Mucosa of stomach (tissue), 1 donor: Measurements from ENCODE around the gene CLEC18B.
"Not testable (repeated sequence)": the region's sequence is repeated elsewhere in the genome, so short reads cannot be mapped to it uniquely, and the experiment has no call there.

Experiments
- H3K27me3 ChIP-seq: one replicate; pipeline ENCODE4 v1.7.0; 2013; ENCODE audit warnings: mild to moderate bottlenecking, low read length; ENCODE audit not compliant: control insufficient read depth, insufficient read depth
- H3K36me3 ChIP-seq: one replicate; pipeline ENCODE4 v1.7.0; 2013; ENCODE audit warnings: low read length; ENCODE audit not compliant: control insufficient read depth, insufficient read depth
- H3K4me1 ChIP-seq: one replicate; pipeline ENCODE4 v1.7.0; 2013; ENCODE audit warnings: mild to moderate bottlenecking, low read length; ENCODE audit not compliant: control insufficient read depth, insufficient read depth
- H3K4me3 ChIP-seq: one replicate; pipeline ENCODE4 v1.7.0; 2013; ENCODE audit warnings: low read length
- H3K9ac ChIP-seq: one replicate; pipeline ENCODE4 v1.7.0; 2013; ENCODE audit warnings: mild to moderate bottlenecking, low read length, moderate library complexity
- H3K9me3 ChIP-seq: one replicate; pipeline ENCODE4 v1.7.0; 2013; ENCODE audit warnings: mild to moderate bottlenecking, low read length, moderate library complexity; ENCODE audit not compliant: control insufficient read depth
- donor health status: Pancreatic carcinoma.

The CLEC18B gene

GRCh38 chr16:74412138-74412774 is 9.0 kb downstream of the CLEC18B start:
- not testable (repeated sequence) for H3K36me3 ChIP-seq, H3K4me1 ChIP-seq, H3K9ac ChIP-seq, H3K4me3 ChIP-seq, H3K9me3 ChIP-seq, H3K27me3 ChIP-seq

GRCh38 chr16:74410981-74411380 is 10.3 kb downstream of the CLEC18B start:
- not testable (repeated sequence) for H3K9ac ChIP-seq, H3K36me3 ChIP-seq, H3K4me3 ChIP-seq, H3K27me3 ChIP-seq, H3K4me1 ChIP-seq, H3K9me3 ChIP-seq

GRCh38 chr16:74410057-74410957 is 11.0 kb downstream of the CLEC18B start:
- H3K4me3 ChIP-seq, H3K4me1 ChIP-seq, H3K27me3 ChIP-seq, H3K36me3 ChIP-seq, H3K9me3 ChIP-seq, H3K9ac ChIP-seq: not testable (repeated sequence)

- H3K4me1 ChIP-seq, H3K9ac ChIP-seq, H3K27me3 ChIP-seq, H3K36me3 ChIP-seq, H3K4me3 ChIP-seq, H3K9me3 ChIP-seq: not testable (repeated sequence)
Measured at GRCh38 chr16:74409185-74409981, 11.9 kb downstream of the CLEC18B start.

GRCh38 chr16:74407362-74407705 is 13.9 kb downstream of the CLEC18B start:
- H3K4me3 ChIP-seq: not testable (repeated sequence)

GRCh38 chr16:74406600-74407361 is 14.5 kb downstream of the CLEC18B start:
- not testable (repeated sequence) for H3K4me1 ChIP-seq, H3K4me3 ChIP-seq, H3K36me3 ChIP-seq, H3K9me3 ChIP-seq, H3K27me3 ChIP-seq
- H3K9ac ChIP-seq: peak overlapping the region; percentile 28

More at GRCh38 chr16:74407362-74407705, 13.9 kb downstream of the CLEC18B start:
- H3K9ac ChIP-seq: peak overlapping the region; percentile 28
- H3K4me1 ChIP-seq, H3K9me3 ChIP-seq, H3K27me3 ChIP-seq, H3K36me3 ChIP-seq: not testable (repeated sequence)

- not testable (repeated sequence) for H3K4me3 ChIP-seq, H3K4me1 ChIP-seq, H3K36me3 ChIP-seq, H3K9me3 ChIP-seq, H3K27me3 ChIP-seq, H3K9ac ChIP-seq
Measured at GRCh38 chr16:74404148-74404933, 16.9 kb downstream of the CLEC18B start.

- H3K27me3 ChIP-seq, H3K9me3 ChIP-seq, H3K4me1 ChIP-seq, H3K9ac ChIP-seq, H3K36me3 ChIP-seq, H3K4me3 ChIP-seq: not testable (repeated sequence)
Measured at GRCh38 chr16:74400238-74400637, 21.0 kb downstream of the CLEC18B start.

GRCh38 chr16:74398212-74398895 is 22.9 kb downstream of the CLEC18B start:
- H3K9me3 ChIP-seq, H3K9ac ChIP-seq, H3K27me3 ChIP-seq, H3K4me3 ChIP-seq, H3K4me1 ChIP-seq, H3K36me3 ChIP-seq: not testable (repeated sequence)

- H3K27me3 ChIP-seq, H3K9me3 ChIP-seq, H3K36me3 ChIP-seq, H3K4me3 ChIP-seq, H3K4me1 ChIP-seq, H3K9ac ChIP-seq: not testable (repeated sequence)
Measured at GRCh38 chr16:74396521-74397017, 24.7 kb downstream of the CLEC18B start.

- H3K36me3 ChIP-seq, H3K27me3 ChIP-seq, H3K4me1 ChIP-seq: not testable (repeated sequence)
Measured at GRCh38 chr16:74394604-74395003, 26.7 kb downstream of the CLEC18B start.

More at GRCh38 chr16:74394604-74395003, 26.7 kb downstream of the CLEC18B start:
- not testable (repeated sequence) for H3K9me3 ChIP-seq, H3K9ac ChIP-seq, H3K4me3 ChIP-seq
